H1 (cell line): Measurements from ENCODE around the gene ACSL4. TPM values are rescaled to one million over a fixed set of nuclear protein-coding genes. Genes with fewer than 3 reads are reported as not detected.

Source experiments
- CHD7 ChIP-seq: fragments of 300-600 bp; sonication (generic); IDR thresholded peaks from 2 replicates; pipeline ENCODE4 v1.7.1; 2012; ENCODE audit warnings: low read length, moderate library complexity, mild to moderate bottlenecking, inconsistent platforms; ENCODE audit not compliant: insufficient replicate concordance
- polyA plus RNA-seq, 7 experiments: library from polyadenylated mRNA; depleted of rRNA in 3 of 7; stranded (reverse) in 5 of 7; unstranded in 2 of 7; fragments of >200 nt in 5 of 7; fragments of 200-250 nt in 2 of 7; gene quantifications; 1 replicate in 5 of 7; 2 replicates in 1 of 7; 4 replicates in 1 of 7; pipeline versions ENCODE4 v1.2.1 to v1.2.3, GENCODE V29; 2011 to 2013; ENCODE audit warnings: missing spikeins in 2 of 7, mixed read lengths in 2 of 7
- total RNA-seq: library from RNA; stranded (reverse); fragmentation: NEBNext Ultra II Directional; extraction: Animal tissue kit (Norgen Biotek cat#: 25700); gene quantifications from 2 replicates; pipeline ENCODE4 v1.2.1, GENCODE V29; 2021

The ACSL4 gene
- total and polyA plus RNA-seq, 2 of the 8 experiments (the other 6 are each of a cell fraction or from before 2014, with no cell fraction given): 11.3 to 47.0 TPM

GRCh38 chrX:109635146-109635545 is 97.9 kb downstream of the ACSL4 start (continued):
- no peak for TF ChIP-seq CHD7
- TF ChIP-seq, all 59 proteins: peak for 2
